HEK293 (cell line): ENCODE results near the gene LRRC8D.
A peak's percentile ranks its signal among the peaks of the same experiment; 100 is the strongest.

Source experiments
- CTCF ChIA-PET: fragments of 350-600 bp; formaldehyde crosslinking; extraction: SDS; loops from one replicate; lab custom pipeline; 2021; ENCODE audit warnings: antibody characterized with exemption; lab: Yijun Ruan, JAX
- POLR2A ChIA-PET: fragments of 300-600 bp; formaldehyde crosslinking; extraction: SDS; loops from one replicate; lab custom pipeline; 2020; ENCODE audit warnings: antibody characterized with exemption, inconsistent platforms; lab: Yijun Ruan, JAX
- H3K27ac ChIP-seq: fragments of 200-500 bp; sonication (Bioruptor generic); 2 replicates; pipeline ENCODE4 v1.5.1; 2014; ENCODE audit warnings: low read depth, low read length, control low read depth, inconsistent platforms; ENCODE audit errors: extremely low read depth
- H3K36me3 ChIP-seq, 2 experiments: fragments of 200-500 bp in 1 of 2; sonication (Bioruptor generic) in 1 of 2; 1 replicate in 1 of 2; 2 replicates in 1 of 2; pipeline ENCODE4 v1.5.1; 2014 to 2017; ENCODE audit warnings: inconsistent platforms in 2 of 2, low read length in 2 of 2; ENCODE audit not compliant: control insufficient read depth in 2 of 2, insufficient read depth in 1 of 2
- H3K4me1 ChIP-seq: fragments of 200-500 bp; sonication (Bioruptor generic); 2 replicates; pipeline ENCODE4 v1.5.1; 2014; ENCODE audit warnings: mild to moderate bottlenecking, low read length, inconsistent platforms; ENCODE audit not compliant: control insufficient read depth, insufficient read depth
- H3K4me3 ChIP-seq: 2 replicates; pipeline ENCODE4 v1.5.1; 2011; ENCODE audit warnings: low read depth, mild to moderate bottlenecking, control low read depth, low read length, moderate library complexity
- H3K9me3 ChIP-seq: fragments of 200-500 bp; sonication (Bioruptor generic); 2 replicates; pipeline ENCODE4 v1.5.1; 2014; ENCODE audit warnings: low read depth, low read length, inconsistent platforms; ENCODE audit not compliant: control insufficient read depth, insufficient read depth
- OSR2 ChIP-seq: fragments of 450-650 bp; formaldehyde crosslinking; IDR thresholded peaks from 2 replicates; pipeline ENCODE4 v1.5.1; 2016; ENCODE audit warnings: missing biosample characterization, missing genetic modification characterization
- PRDM1 ChIP-seq: fragments of 450-650 bp; formaldehyde crosslinking; IDR thresholded peaks from 2 replicates; pipeline ENCODE4; 2016; ENCODE audit warnings: missing biosample characterization, missing genetic modification characterization
- SCRT2 ChIP-seq: fragments of 450-650 bp; formaldehyde crosslinking; IDR thresholded peaks from 2 replicates; pipeline ENCODE4 v1.5.1; 2016; ENCODE audit warnings: missing biosample characterization, missing genetic modification characterization
- SP2 ChIP-seq: fragments of 450-650 bp; formaldehyde crosslinking; IDR thresholded peaks from 2 replicates; pipeline ENCODE4 v1.5.1; 2016; ENCODE audit warnings: missing biosample characterization, missing genetic modification characterization
- ZFHX2 ChIP-seq: fragments of 450-650 bp; formaldehyde crosslinking; conservative IDR thresholded peaks from 2 replicates; pipeline ENCODE4 v1.5.1; 2016; ENCODE audit warnings: missing biosample characterization, missing genetic modification characterization
- ZIC2 ChIP-seq: fragments of 450-650 bp; formaldehyde crosslinking; IDR thresholded peaks from 2 replicates; pipeline ENCODE4 v1.5.1; 2016; ENCODE audit warnings: missing biosample characterization, missing genetic modification characterization
- ZNF16 ChIP-seq: fragments of 450-650 bp; formaldehyde crosslinking; IDR thresholded peaks from 2 replicates; pipeline ENCODE4 v1.5.1; 2016; ENCODE audit warnings: low read depth, missing biosample characterization, missing genetic modification characterization
- ZNF37A ChIP-seq: fragments of 450-650 bp; IDR thresholded peaks from 2 replicates; pipeline ENCODE4 v1.5.1; 2018; ENCODE audit warnings: missing biosample characterization, missing genetic modification characterization
- ZNF529 ChIP-seq: fragments of 450-650 bp; formaldehyde crosslinking; IDR thresholded peaks from 2 replicates; pipeline ENCODE4 v1.5.1; 2017; ENCODE audit warnings: missing genetic modification characterization, missing biosample characterization; ENCODE audit not compliant: insufficient replicate concordance
- ZNF555 ChIP-seq: fragments of 450-650 bp; formaldehyde crosslinking; conservative IDR thresholded peaks from 2 replicates; pipeline ENCODE4 v1.5.1; 2017; ENCODE audit warnings: missing biosample characterization, mild to moderate bottlenecking, missing genetic modification characterization, inconsistent platforms
- ZNF560 ChIP-seq: fragments of 450-650 bp; formaldehyde crosslinking; IDR thresholded peaks from 2 replicates; pipeline ENCODE4 v1.5.1; 2017; ENCODE audit warnings: missing biosample characterization, missing genetic modification characterization, borderline replicate concordance
- ZNF561 ChIP-seq: fragments of 450-650 bp; IDR thresholded peaks from 2 replicates; pipeline ENCODE4 v1.5.1; 2018; ENCODE audit warnings: missing biosample characterization, missing genetic modification characterization, borderline replicate concordance
- ZNF777 ChIP-seq: fragments of 450-650 bp; formaldehyde crosslinking; IDR thresholded peaks from 2 replicates; pipeline ENCODE4 v1.5.1; 2017; ENCODE audit warnings: missing biosample characterization, missing genetic modification characterization, borderline replicate concordance
- TF ChIP-seq, protein P1 (sequence below): fragments of 450-650 bp; formaldehyde crosslinking; IDR thresholded peaks from 2 replicates; pipeline ENCODE4 v1.5.1; 2017; ENCODE audit warnings: missing biosample characterization, missing genetic modification characterization
- TF ChIP-seq, protein P2 (sequence below): fragments of 450-650 bp; formaldehyde crosslinking; IDR thresholded peaks from 2 replicates; pipeline ENCODE4 v1.5.0; 2017; ENCODE audit warnings: missing biosample characterization, missing genetic modification characterization, borderline replicate concordance
- TF ChIP-seq, protein P3 (sequence below): fragments of 450-650 bp; formaldehyde crosslinking; IDR thresholded peaks from 2 replicates; pipeline ENCODE4 v1.5.1; 2016; ENCODE audit warnings: missing biosample characterization, missing genetic modification characterization

Gene LRRC8D

GRCh38 chr1:89843273-89844130 lies 22.7 kb downstream of the LRRC8D start (continued):
- TF ChIP-seq, protein P1, sequence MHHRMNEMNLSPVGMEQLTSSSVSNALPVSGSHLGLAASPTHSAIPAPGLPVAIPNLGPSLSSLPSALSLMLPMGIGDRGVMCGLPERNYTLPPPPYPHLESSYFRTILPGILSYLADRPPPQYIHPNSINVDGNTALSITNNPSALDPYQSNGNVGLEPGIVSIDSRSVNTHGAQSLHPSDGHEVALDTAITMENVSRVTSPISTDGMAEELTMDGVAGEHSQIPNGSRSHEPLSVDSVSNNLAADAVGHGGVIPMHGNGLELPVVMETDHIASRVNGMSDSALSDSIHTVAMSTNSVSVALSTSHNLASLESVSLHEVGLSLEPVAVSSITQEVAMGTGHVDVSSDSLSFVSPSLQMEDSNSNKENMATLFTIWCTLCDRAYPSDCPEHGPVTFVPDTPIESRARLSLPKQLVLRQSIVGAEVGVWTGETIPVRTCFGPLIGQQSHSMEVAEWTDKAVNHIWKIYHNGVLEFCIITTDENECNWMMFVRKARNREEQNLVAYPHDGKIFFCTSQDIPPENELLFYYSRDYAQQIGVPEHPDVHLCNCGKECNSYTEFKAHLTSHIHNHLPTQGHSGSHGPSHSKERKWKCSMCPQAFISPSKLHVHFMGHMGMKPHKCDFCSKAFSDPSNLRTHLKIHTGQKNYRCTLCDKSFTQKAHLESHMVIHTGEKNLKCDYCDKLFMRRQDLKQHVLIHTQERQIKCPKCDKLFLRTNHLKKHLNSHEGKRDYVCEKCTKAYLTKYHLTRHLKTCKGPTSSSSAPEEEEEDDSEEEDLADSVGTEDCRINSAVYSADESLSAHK (tag by site-specific recombination): no peak
- TF ChIP-seq ZIC2 (no peak), ZNF529 (tag by site-specific recombination) (no peak)

DNA sequence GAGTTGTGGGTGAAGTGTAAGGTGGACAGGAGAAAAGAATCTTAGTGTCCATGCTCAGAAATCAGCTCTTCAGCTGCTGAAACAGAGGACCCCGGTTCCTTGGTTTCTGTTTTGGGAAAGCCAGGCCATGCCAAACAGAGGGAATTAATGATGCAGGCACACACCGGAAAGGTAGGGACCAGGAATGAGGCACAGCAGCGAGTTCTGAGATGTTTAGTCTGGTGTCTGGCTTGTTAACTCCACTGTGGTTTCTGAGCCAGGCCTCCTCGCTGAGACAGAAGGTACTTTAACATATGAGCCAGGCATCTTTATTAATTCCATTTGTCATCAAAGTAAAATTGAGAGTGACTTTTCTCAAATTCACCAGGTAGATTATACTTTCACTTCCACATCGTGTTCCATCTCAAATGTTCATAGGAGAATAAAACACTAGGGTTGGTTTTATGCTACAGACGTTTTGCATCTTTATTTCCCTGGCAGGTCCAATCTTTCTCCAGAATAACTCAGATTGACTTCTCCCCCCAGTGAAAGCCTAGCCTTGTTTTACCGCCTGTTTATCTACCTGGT lies 23.5 kb downstream of the LRRC8D start:
- Histone ChIP-seq H3K36me3 (peaks cover 16 to 33% of the 10 kb centered on the region in 2 experiments; a peak in 2 of 3 replicates), H3K4me3 (peak overlapping the region; percentile 69; the same call in 1 of the 2 replicates), H3K9me3 (no peaks in the 10 kb centered on the region), H3K27ac (no peak overlapping the region), H3K4me1 (peaks cover 6% of the 10 kb centered on the region)
- TF ChIP-seq PRDM1 (tag by site-specific recombination) (peak; percentile 63; the same call in 1 of the 2 replicates), OSR2 (tag by site-specific recombination) (no peak)
- ChIA-PET CTCF (interaction anchor here (1.1 to 1.5 kb wide), 4 partner anchors 36 to 143 kb away, joined by 3 to 5 read pairs (median 3); no protein-coding TSS in a partner anchor), POLR2A (interaction anchor here (0.5 to 1.7 kb wide), 5 partner anchors 14 to 65 kb away, joined by 3 to 7 read pairs (median 4); partner anchors contain the start of gene LRRC8D)

DNA sequence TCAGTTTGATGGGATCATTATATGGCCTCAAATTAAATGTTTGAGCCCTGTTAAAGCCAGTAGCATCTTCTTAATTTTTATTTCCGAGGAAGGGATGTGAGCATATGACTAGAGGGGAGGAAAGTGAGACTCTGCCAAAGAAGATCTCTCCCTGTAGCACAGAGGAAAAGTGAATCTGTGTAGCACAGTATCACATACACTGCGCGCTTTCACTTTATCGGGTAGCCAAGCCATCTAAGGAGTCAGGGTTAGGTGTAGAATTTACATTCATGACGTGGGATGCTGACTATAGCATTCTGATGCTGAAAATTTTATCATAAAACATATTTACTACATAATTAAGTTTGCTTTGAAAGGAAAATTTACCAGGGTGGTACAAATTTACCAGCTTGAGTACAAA lies 24.0 kb downstream of the LRRC8D start:
- H3K4me3 ChIP-seq: no peak overlapping the region
- peaks cover 16 to 33% of the 10 kb centered on the region in 2 experiments; a peak in 2 of 3 replicates for H3K36me3 ChIP-seq
- TF ChIP-seq, protein P2, sequence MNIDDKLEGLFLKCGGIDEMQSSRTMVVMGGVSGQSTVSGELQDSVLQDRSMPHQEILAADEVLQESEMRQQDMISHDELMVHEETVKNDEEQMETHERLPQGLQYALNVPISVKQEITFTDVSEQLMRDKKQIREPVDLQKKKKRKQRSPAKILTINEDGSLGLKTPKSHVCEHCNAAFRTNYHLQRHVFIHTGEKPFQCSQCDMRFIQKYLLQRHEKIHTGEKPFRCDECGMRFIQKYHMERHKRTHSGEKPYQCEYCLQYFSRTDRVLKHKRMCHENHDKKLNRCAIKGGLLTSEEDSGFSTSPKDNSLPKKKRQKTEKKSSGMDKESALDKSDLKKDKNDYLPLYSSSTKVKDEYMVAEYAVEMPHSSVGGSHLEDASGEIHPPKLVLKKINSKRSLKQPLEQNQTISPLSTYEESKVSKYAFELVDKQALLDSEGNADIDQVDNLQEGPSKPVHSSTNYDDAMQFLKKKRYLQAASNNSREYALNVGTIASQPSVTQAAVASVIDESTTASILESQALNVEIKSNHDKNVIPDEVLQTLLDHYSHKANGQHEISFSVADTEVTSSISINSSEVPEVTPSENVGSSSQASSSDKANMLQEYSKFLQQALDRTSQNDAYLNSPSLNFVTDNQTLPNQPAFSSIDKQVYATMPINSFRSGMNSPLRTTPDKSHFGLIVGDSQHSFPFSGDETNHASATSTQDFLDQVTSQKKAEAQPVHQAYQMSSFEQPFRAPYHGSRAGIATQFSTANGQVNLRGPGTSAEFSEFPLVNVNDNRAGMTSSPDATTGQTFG (tag by site-specific recombination): no peak
- no peak for TF ChIP-seq ZNF555
- TF ChIP-seq, protein P3, sequence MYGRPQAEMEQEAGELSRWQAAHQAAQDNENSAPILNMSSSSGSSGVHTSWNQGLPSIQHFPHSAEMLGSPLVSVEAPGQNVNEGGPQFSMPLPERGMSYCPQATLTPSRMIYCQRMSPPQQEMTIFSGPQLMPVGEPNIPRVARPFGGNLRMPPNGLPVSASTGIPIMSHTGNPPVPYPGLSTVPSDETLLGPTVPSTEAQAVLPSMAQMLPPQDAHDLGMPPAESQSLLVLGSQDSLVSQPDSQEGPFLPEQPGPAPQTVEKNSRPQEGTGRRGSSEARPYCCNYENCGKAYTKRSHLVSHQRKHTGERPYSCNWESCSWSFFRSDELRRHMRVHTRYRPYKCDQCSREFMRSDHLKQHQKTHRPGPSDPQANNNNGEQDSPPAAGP (tag by site-specific recombination): no peak
- TF ChIP-seq ZNF560 (tag by site-specific recombination): no peak
- no peak for TF ChIP-seq ZNF561 (tag by site-specific recombination)
- TF ChIP-seq SCRT2 (tag by site-specific recombination): no peak
- TF ChIP-seq ZNF37A (tag by site-specific recombination): no peak
- TF ChIP-seq SP2 (tag by site-specific recombination): no peak
- TF ChIP-seq ZFHX2 (tag by site-specific recombination): no peak
- TF ChIP-seq ZNF16 (tag by site-specific recombination): no peak
- no peak for TF ChIP-seq ZNF777
- H3K9me3 ChIP-seq: no peaks in the 10 kb centered on the region
- peaks cover 6% of the 10 kb centered on the region for H3K4me1 ChIP-seq
- CTCF ChIA-PET: interaction anchor here (0.9 to 1.2 kb wide), 2 partner anchors 36 to 40 kb away, joined by 3 read pairs; no protein-coding TSS in a partner anchor
- H3K27ac ChIP-seq: no peak overlapping the region
- POLR2A ChIA-PET: no interaction called here
